Caco-2 (cell line): ENCODE results near the gene ADGRB2. TPM values are rescaled to one million over a fixed set of nuclear protein-coding genes. Genes with fewer than 3 reads are reported as not detected.

Source experiments
- BruUV-seq: library from RNA; stranded (reverse); fragments of 400-500 nt; replicated peaks from 2 replicates; lab custom pipeline; 2021; lab: Mats Ljungman, UMichigan
- CTCF ChIA-PET: fragments of 300-600 bp; sonication (Branson Sonifier 250); formaldehyde crosslinking; loops from one replicate; lab custom pipeline; 2022; ENCODE audit warnings: antibody characterized with exemption; lab: Charles Lee
- POLR2A ChIA-PET: fragments of 300-600 bp; sonication (Branson Sonifier 250); formaldehyde crosslinking; loops from one replicate; lab custom pipeline; 2022; ENCODE audit warnings: antibody characterized with exemption; lab: Charles Lee
- DNase-seq, 2 experiments: peaks; one replicate each; pipeline versions ENCODE4 v3.0.0 to v3.0.0-alpha.2; 2020 to 2022
- H3K27me3 ChIP-seq: replicated peaks from 2 replicates; pipeline ENCODE4 v1.6.0; 2011; ENCODE audit warnings: low read length; ENCODE audit not compliant: control insufficient read depth, insufficient read depth
- H3K36me3 ChIP-seq: 2 replicates; pipeline ENCODE4 v1.5.1; 2011; ENCODE audit warnings: low read length; ENCODE audit not compliant: control insufficient read depth, insufficient read depth
- H3K4me1 ChIP-seq: fragments of 250-450 bp; sonication (Bioruptor Pico); 2 replicates; pipeline ENCODE4 v1.5.1; 2020; ENCODE audit warnings: mild to moderate bottlenecking
- H3K4me3 ChIP-seq: 2 replicates; pipeline ENCODE4 v1.5.1; 2011; ENCODE audit warnings: low read depth, mild to moderate bottlenecking, control low read depth, low read length
- H3K9me3 ChIP-seq: fragments of 250-450 bp; sonication (Bioruptor Pico); 2 replicates; pipeline ENCODE4 v1.5.1; 2020; ENCODE audit warnings: mild to moderate bottlenecking, moderate library complexity
- H3K27ac Mint-ChIP-seq: one replicate; pipeline ENCODE4 v1.8.0; 2022; ENCODE audit warnings: mixed read lengths; ENCODE audit not compliant: unreplicated experiment
- H3K27me3 Mint-ChIP-seq: one replicate; pipeline ENCODE4 v1.8.0; 2022; ENCODE audit warnings: mixed read lengths; ENCODE audit not compliant: insufficient read depth, unreplicated experiment
- H3K36me3 Mint-ChIP-seq: one replicate; pipeline ENCODE4 v1.8.0; 2022; ENCODE audit warnings: mild to moderate bottlenecking, mixed read lengths; ENCODE audit not compliant: insufficient read depth, unreplicated experiment
- H3K4me1 Mint-ChIP-seq: one replicate; pipeline ENCODE4 v1.8.0; 2022; ENCODE audit warnings: low read depth, mixed read lengths; ENCODE audit not compliant: unreplicated experiment
- H3K4me3 Mint-ChIP-seq: one replicate; pipeline ENCODE4 v1.8.0; 2022; ENCODE audit warnings: mild to moderate bottlenecking, moderate library complexity, mixed read lengths; ENCODE audit not compliant: unreplicated experiment
- H3K9me3 Mint-ChIP-seq: one replicate; pipeline ENCODE4 v1.8.0; 2022; ENCODE audit warnings: mixed read lengths; ENCODE audit not compliant: unreplicated experiment
- CTCF ChIP-seq, 2 experiments: fragments of 200-600 bp in 1 of 2; IDR thresholded peaks; 1 replicate in 1 of 2; 2 replicates in 1 of 2; pipeline versions ENCODE4 v1.5.1 to v1.8.0; 2011 to 2022; ENCODE audit warnings: antibody characterized with exemption in 1 of 2, control low read depth in 1 of 2, inconsistent platforms in 1 of 2, low read depth in 1 of 2, low read length in 1 of 2, mild to moderate bottlenecking in 1 of 2, moderate library complexity in 1 of 2; ENCODE audit not compliant: insufficient read depth in 1 of 2, severe bottlenecking in 1 of 2, unreplicated experiment in 1 of 2
- intact Hi-C: fragments of 100-400 bp; cut with micrococcal nuclease; formaldehyde crosslinking; loops from one replicate; pipeline ENCODE4 v1.10.0; 2022; ENCODE audit not compliant: unreplicated experiment
- total RNA-seq: library from RNA; stranded (reverse); gene quantifications from 2 replicates; pipeline ENCODE4 v1.2.3, GENCODE V29; 2022

The ADGRB2 gene
- total RNA-seq, 1 experiment from 2014 or later = 2.2 TPM

DNA sequence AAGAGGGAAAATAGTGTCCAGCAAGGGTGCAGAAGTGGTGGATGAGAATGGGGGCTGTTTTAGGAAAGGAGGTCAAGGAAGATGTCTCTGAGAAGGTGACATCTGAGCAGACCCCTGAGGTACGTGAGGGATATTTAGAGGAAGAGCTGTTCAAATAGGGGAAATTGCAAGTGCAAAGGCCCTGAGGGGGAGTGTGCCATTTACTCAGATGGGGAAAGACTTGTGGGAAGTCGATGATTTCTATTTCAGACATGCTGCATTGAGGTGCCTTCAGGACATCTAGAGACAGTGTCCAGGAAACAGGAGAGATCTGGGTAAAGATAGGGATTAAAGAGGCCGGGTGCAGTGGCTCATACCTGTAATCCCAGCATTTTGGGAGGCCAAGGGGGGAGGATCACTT is 10.4 kb upstream of the ADGRB2 start:
- ChIA-PET POLR2A (no interaction called here), CTCF (no interaction called here)
- H3K36me3 Mint-ChIP-seq = peaks cover 6% of the 10 kb centered on the region
- Histone ChIP-seq H3K4me1 (no peaks in the 10 kb centered on the region), H3K36me3 (no peaks in the 10 kb centered on the region), H3K9me3 (no peaks in the 10 kb centered on the region), H3K4me3 (no peak overlapping the region), H3K27me3 (no peaks in the 10 kb centered on the region)
- no peak overlapping the region for H3K27ac Mint-ChIP-seq
- H3K27me3 Mint-ChIP-seq = peaks cover 21% of the 10 kb centered on the region
- no TSS peak for BruUV-seq
- no peaks in the 10 kb centered on the region for H3K4me1 Mint-ChIP-seq
- H3K9me3 Mint-ChIP-seq = no peaks in the 10 kb centered on the region
- no peak for DNase-seq
- no peak for TF ChIP-seq CTCF (IDR thresholded peaks at IDR 0.05; ENCODE audit: insufficient read depth in 1 of 2, low read depth in 1 of 2, low read length in 1 of 2, severe bottlenecking in 1 of 2, unreplicated experiment in 1 of 2)
- no peak overlapping the region for H3K4me3 Mint-ChIP-seq
- intact Hi-C loops = no loop called here

DNA sequence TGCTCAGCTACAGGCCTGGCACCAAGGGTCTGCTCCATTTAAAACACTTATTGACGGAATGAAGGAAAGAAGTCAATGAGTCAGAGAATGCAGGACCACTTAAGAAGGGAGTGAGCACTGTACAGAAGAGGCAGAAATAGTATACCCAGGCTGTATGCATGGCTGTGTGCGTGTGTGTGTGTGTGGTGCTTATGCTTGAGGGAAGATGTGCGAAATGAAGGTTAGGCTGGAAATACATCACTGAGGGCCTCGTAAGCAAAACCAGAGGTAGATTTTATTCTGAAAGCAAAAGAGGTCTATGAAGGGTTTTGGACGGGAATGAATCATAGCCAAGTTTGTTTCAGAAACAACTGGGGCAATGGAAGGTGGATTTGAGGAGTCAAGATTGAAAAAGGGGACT is 9.7 kb upstream of the ADGRB2 start:
- peaks cover 21% of the 10 kb centered on the region for H3K27me3 Mint-ChIP-seq
- intact Hi-C loops = no loop called here
- Histone ChIP-seq H3K4me1 (no peaks in the 10 kb centered on the region), H3K27me3 (no peaks in the 10 kb centered on the region), H3K36me3 (no peaks in the 10 kb centered on the region), H3K4me3 (no peak overlapping the region), H3K9me3 (no peaks in the 10 kb centered on the region)
- no peak overlapping the region for H3K27ac Mint-ChIP-seq
- H3K9me3 Mint-ChIP-seq = no peaks in the 10 kb centered on the region
- no peak overlapping the region for H3K4me3 Mint-ChIP-seq
- H3K36me3 Mint-ChIP-seq = peaks cover 6% of the 10 kb centered on the region
- no peak for TF ChIP-seq CTCF (IDR thresholded peaks at IDR 0.05; ENCODE audit: insufficient read depth in 1 of 2, low read depth in 1 of 2, low read length in 1 of 2, severe bottlenecking in 1 of 2, unreplicated experiment in 1 of 2)
- BruUV-seq = no TSS peak
- CTCF ChIA-PET = no interaction called here
- POLR2A ChIA-PET = no interaction called here
- DNase-seq = no peak
- no peaks in the 10 kb centered on the region for H3K4me1 Mint-ChIP-seq

DNA sequence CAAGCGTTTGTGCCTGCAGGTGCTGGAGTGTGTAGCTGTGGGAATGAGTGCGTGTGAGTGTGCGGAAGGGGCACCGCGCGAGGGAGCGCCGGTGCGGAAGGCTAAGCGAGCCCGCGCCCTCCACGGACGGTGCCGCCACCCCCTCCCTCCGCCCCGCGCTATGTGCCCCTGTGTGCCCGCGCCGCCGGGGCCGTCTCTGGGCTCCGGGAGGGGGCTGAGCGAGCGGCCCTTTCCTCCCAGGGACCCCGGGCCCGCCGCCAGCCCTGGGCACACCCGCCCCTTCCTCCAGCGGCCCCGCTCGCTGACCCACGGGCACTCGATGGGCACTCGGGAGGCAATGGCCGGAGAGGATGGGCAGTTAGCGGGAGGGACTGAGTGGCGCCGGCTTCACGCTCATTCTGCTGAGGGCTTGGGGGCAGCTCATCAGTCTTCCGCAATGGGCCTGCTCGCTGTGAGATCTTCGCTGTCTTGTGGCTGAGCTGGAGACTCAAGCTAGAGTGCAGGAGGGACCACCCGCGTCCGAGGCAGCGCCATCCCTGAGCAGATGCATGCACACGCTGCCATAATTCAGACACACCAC is 8.6 kb upstream of the ADGRB2 start:
- H3K36me3 ChIP-seq = no peaks in the 10 kb centered on the region
- BruUV-seq = no TSS peak
- no peaks in the 10 kb centered on the region for H3K9me3 ChIP-seq
- no peaks in the 10 kb centered on the region for H3K27me3 ChIP-seq
- ChIA-PET POLR2A (no interaction called here), CTCF (no interaction called here)
- no peak overlapping the region for H3K4me3 Mint-ChIP-seq
- H3K4me3 ChIP-seq = no peak overlapping the region
- no peaks in the 10 kb centered on the region for H3K4me1 Mint-ChIP-seq
- H3K4me1 ChIP-seq = no peaks in the 10 kb centered on the region
- intact Hi-C loops = no loop called here
- no peak for DNase-seq
- TF ChIP-seq CTCF (IDR thresholded peaks at IDR 0.05; ENCODE audit: insufficient read depth in 1 of 2, low read depth in 1 of 2, low read length in 1 of 2, severe bottlenecking in 1 of 2, unreplicated experiment in 1 of 2) = no peak
- peaks cover 6% of the 10 kb centered on the region for H3K36me3 Mint-ChIP-seq
- no peaks in the 10 kb centered on the region for H3K9me3 Mint-ChIP-seq
- peaks cover 21% of the 10 kb centered on the region for H3K27me3 Mint-ChIP-seq
- no peak overlapping the region for H3K27ac Mint-ChIP-seq
